GM12873 (cell line): ENCODE results near the gene AMMECR1.

ENCODE experiments used
- TF ChIP-seq, protein P1 (sequence below): IDR thresholded peaks from 2 replicates; pipeline ENCODE4 v1.5.1; 2012; ENCODE audit warnings: low read depth, mild to moderate bottlenecking, moderate library complexity, low read length, control low read depth; ENCODE audit not compliant: insufficient read depth; ENCODE audit errors: missing control alignments

The AMMECR1 gene

DNA sequence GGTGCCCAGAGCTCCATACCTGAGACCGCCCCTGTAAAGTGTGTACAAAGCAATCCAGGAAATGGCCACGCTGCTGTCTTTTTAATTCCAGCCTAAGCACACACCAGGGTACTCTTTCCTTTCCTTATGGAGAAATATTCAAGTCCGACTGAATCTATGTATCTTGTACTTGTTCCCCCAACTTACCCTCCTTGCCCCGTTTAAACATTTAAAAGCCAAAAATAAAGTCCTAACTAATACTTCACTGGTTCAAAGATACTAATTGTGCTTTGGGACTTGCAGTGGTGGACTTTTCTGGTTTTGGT lies 731 bp upstream of the AMMECR1 start:
- TF ChIP-seq, protein P1, sequence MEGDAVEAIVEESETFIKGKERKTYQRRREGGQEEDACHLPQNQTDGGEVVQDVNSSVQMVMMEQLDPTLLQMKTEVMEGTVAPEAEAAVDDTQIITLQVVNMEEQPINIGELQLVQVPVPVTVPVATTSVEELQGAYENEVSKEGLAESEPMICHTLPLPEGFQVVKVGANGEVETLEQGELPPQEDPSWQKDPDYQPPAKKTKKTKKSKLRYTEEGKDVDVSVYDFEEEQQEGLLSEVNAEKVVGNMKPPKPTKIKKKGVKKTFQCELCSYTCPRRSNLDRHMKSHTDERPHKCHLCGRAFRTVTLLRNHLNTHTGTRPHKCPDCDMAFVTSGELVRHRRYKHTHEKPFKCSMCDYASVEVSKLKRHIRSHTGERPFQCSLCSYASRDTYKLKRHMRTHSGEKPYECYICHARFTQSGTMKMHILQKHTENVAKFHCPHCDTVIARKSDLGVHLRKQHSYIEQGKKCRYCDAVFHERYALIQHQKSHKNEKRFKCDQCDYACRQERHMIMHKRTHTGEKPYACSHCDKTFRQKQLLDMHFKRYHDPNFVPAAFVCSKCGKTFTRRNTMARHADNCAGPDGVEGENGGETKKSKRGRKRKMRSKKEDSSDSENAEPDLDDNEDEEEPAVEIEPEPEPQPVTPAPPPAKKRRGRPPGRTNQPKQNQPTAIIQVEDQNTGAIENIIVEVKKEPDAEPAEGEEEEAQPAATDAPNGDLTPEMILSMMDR: no peak

GRCh38 chrX:110317061-110317819 lies 645 bp downstream of the AMMECR1 start:
- TF ChIP-seq, protein P1: no peak

GRCh38 chrX:110316351-110317060 lies 1.4 kb downstream of the AMMECR1 start:
- TF ChIP-seq, protein P1: no peak

GRCh38 chrX:110315551-110315950 lies 2.3 kb downstream of the AMMECR1 start:
- TF ChIP-seq, protein P1: no peak

DNA sequence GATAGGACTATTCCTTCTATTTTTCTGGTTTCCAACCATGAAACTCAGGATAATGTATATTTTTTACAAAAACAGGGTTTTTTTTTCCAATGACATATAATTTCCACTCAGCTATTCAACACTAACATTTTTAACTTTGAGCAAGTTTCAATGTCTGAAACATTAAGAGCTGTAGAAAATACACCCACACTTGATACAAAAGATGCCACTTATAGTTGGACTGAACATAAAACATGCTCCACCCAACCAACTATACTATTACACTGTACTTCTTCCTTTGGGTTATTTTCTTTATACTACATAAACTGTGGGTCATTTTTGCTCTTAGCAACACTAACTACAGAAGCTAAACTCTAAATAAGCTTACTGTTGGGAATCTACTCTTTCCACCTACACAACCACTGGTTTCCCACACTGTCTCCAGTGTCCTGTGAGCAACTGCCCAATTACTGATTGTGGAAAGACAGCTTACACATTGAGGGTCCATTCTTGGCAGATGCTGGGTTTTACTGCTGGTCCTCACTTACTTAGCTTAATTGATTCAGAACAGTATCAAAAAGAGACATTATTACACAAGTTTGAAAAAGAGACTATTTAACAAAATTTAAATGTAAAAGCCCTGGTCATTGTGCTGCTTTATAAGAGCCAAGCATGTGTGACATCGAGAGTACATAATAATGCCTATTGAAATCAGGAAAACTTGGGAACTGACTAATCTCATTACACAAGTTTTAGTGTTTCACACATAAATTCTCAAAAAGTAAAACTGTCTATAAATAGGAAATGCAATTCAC lies 6.3 kb downstream of the AMMECR1 start:
- TF ChIP-seq, protein P1: no peak

GRCh38 chrX:110310896-110311295 lies 7.0 kb downstream of the AMMECR1 start:
- TF ChIP-seq, protein P1: no peak

DNA sequence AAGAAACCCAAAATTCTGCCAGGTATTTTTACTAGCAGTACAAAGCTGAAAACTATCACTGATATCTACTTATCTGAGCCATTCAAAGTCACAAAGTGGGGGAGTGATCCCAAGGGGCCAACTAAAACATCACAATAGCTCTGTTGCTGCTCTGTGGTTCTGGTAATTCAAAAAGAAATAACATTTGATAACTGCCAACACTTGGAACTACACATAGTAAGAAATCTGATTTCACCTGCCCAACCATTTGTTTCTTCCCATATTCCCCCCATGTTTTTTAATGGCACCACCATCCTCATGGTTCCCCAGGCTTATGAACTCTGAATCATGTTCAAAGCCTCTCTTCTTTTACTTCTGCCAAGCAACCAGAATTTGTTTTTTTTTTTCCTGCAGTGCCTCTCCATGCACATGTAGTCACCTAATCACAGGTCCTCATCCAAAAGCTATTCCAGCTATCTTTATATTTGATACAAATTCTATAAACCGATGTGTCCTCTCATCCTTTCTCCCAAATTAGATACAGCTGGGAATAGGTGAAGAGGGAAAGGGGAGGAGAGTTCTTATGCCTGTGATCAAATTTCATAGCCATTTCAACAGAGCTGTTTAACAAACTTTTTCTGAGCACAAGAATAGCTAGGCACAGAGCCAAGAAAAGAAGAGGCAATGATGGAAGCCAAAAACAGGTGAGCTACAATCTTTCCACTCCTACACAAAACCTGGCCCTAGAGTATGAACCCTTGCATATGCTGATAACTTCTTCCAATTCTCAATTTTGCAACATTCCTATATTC lies 7.7 kb downstream of the AMMECR1 start:
- TF ChIP-seq, protein P1: no peak
